H1 (cell line): ENCODE measurements around the gene NDUFB8. TPM values are rescaled to one million over a fixed set of nuclear protein-coding genes. Genes with fewer than 3 reads are reported as not detected.

Experiments
- CTCF ChIA-PET: fragments of 300-600 bp; sonication (Branson Sonifier 250); formaldehyde crosslinking; loops from one replicate; lab custom pipeline; 2021; ENCODE audit not compliant: partially characterized antibody; lab: Charles Lee
- POLR2A ChIA-PET: fragments of 300-600 bp; sonication (Branson Sonifier 250); formaldehyde crosslinking; loops from one replicate; lab custom pipeline; 2021; ENCODE audit warnings: inconsistent platforms; ENCODE audit not compliant: partially characterized antibody; lab: Charles Lee
- DNase-seq, 2 experiments: peaks; one replicate each; pipeline versions ENCODE4 v3.0.0 to v3.0.0-alpha.2; 2010 to 2022; ENCODE audit warnings: low spot score in 2 of 2, low read depth in 1 of 2, mixed read lengths in 1 of 2
- FAIRE-seq: peaks from 2 replicates; lab custom pipeline; 2011; peaks lifted over from hg19 to GRCh38; lab: Jason Lieb, UNC
- H2AFZ ChIP-seq: 2 replicates; pipeline ENCODE4 v1.8.1; 2012; ENCODE audit warnings: low read length, inconsistent platforms
- H2AK5ac ChIP-seq: 2 replicates; pipeline ENCODE4 v1.6.1; 2013; ENCODE audit warnings: low read depth, low read length
- H2BK120ac ChIP-seq: replicated peaks from 2 replicates; pipeline ENCODE3; 2013; ENCODE audit warnings: low read depth, low read length, inconsistent platforms
- H2BK12ac ChIP-seq: 2 replicates; pipeline ENCODE4 v1.6.1; 2013; ENCODE audit warnings: low read depth, low read length
- H2BK15ac ChIP-seq: 2 replicates; pipeline ENCODE4 v1.6.1; 2013; ENCODE audit warnings: low read length
- H2BK20ac ChIP-seq: 2 replicates; pipeline ENCODE4 v1.6.1; 2013; ENCODE audit warnings: low read length
- H2BK5ac ChIP-seq: 2 replicates; pipeline ENCODE4 v1.6.1; 2013; ENCODE audit warnings: low read depth, low read length
- H3K14ac ChIP-seq: 2 replicates; pipeline ENCODE4 v1.6.1; 2013; ENCODE audit warnings: inconsistent platforms; ENCODE audit not compliant: insufficient read length
- H3K18ac ChIP-seq: 2 replicates; pipeline ENCODE4 v1.6.1; 2013; ENCODE audit warnings: low read length; ENCODE audit errors: extremely low read depth
- H3K23ac ChIP-seq: 2 replicates; pipeline ENCODE4 v1.6.1; 2013; ENCODE audit warnings: inconsistent platforms; ENCODE audit not compliant: insufficient read length
- H3K23me2 ChIP-seq: 2 replicates; pipeline ENCODE4 v1.6.1; 2013; ENCODE audit warnings: low read depth, low read length
- H3K27ac ChIP-seq: 2 replicates; pipeline ENCODE4 v1.6.1; 2011; ENCODE audit warnings: low read depth, low read length, inconsistent platforms
- H3K27me3 ChIP-seq, 4 experiments: replicated peaks in 1 of 4; 1 replicate in 1 of 4; 2 replicates in 3 of 4; pipeline versions ENCODE4 v1.6.1 to v1.8.1; 2011 to 2013; ENCODE audit warnings: low read length in 3 of 4, mild to moderate bottlenecking in 3 of 4, inconsistent platforms in 2 of 4, mixed read lengths in 2 of 4, moderate library complexity in 1 of 4; ENCODE audit not compliant: control insufficient read depth in 3 of 4, insufficient read depth in 3 of 4; ENCODE audit errors: extremely low read depth in 1 of 4
- H3K36me3 ChIP-seq, 4 experiments: 2 replicates each; pipeline versions ENCODE4 v1.6.1 to v1.8.1; 2011 to 2013; ENCODE audit warnings: mild to moderate bottlenecking in 4 of 4, low read length in 3 of 4, moderate library complexity in 2 of 4, control low read depth in 1 of 4, inconsistent platforms in 1 of 4; ENCODE audit not compliant: insufficient read depth in 4 of 4, control insufficient read depth in 2 of 4
- H3K4ac ChIP-seq: replicated peaks from 2 replicates; pipeline ENCODE3; 2013; ENCODE audit warnings: low read length, low read depth, mixed read lengths, inconsistent platforms; ENCODE audit not compliant: insufficient read length
- H3K4me1 ChIP-seq, 4 experiments: replicated peaks in 1 of 4; 1 replicate in 1 of 4; 2 replicates in 3 of 4; pipeline versions ENCODE4 v1.6.1 to v1.8.1; 2011 to 2013; ENCODE audit warnings: low read length in 3 of 4, inconsistent platforms in 2 of 4, mixed read lengths in 1 of 4; ENCODE audit not compliant: insufficient read depth in 4 of 4, control insufficient read depth in 3 of 4
- H3K4me2 ChIP-seq, 2 experiments: 2 replicates each; pipeline versions ENCODE4 v1.6.1 to v1.8.1; 2011 to 2013; ENCODE audit warnings: low read depth in 2 of 2, low read length in 2 of 2, control low read depth in 1 of 2, inconsistent platforms in 1 of 2, mild to moderate bottlenecking in 1 of 2; ENCODE audit not compliant: insufficient read depth in 1 of 2
- H3K4me3 ChIP-seq, 4 experiments: fragments of 200-600, 300-600 bp in 1 of 4; sonication (generic), shearing (Covaris generic), sonication (Bioruptor Twin) in 1 of 4; 2 replicates each; pipeline versions ENCODE4 v1.5.1 to v1.8.1; 2011 to 2016; ENCODE audit warnings: low read length in 4 of 4, low read depth in 3 of 4, control low read depth in 2 of 4, inconsistent platforms in 2 of 4, mild to moderate bottlenecking in 2 of 4, mixed read lengths in 1 of 4, moderate library complexity in 1 of 4; ENCODE audit not compliant: insufficient read depth in 2 of 4; ENCODE audit errors: extremely low read depth in 1 of 4
- H3K56ac ChIP-seq: replicated peaks from 2 replicates; pipeline ENCODE3; 2013; ENCODE audit warnings: low read depth, mild to moderate bottlenecking, mixed read lengths, low read length, inconsistent platforms; ENCODE audit not compliant: insufficient read length
- H3K79me1 ChIP-seq: 2 replicates; pipeline ENCODE4 v1.6.1; 2013; ENCODE audit warnings: low read depth, low read length, control low read depth
- H3K79me2 ChIP-seq, 2 experiments: 2 replicates each; pipeline versions ENCODE4 v1.6.1 to v1.8.1; 2012 to 2013; ENCODE audit warnings: low read length in 2 of 2, mild to moderate bottlenecking in 2 of 2, inconsistent platforms in 1 of 2; ENCODE audit not compliant: insufficient read depth in 2 of 2, control insufficient read depth in 1 of 2
- H3K9ac ChIP-seq, 4 experiments: replicated peaks in 1 of 4; 1 replicate in 1 of 4; 2 replicates in 3 of 4; pipeline versions ENCODE4 v1.6.1 to v1.8.1; 2011 to 2013; ENCODE audit warnings: low read depth in 3 of 4, low read length in 3 of 4, control low read depth in 2 of 4, mild to moderate bottlenecking in 2 of 4, moderate library complexity in 2 of 4, inconsistent platforms in 1 of 4; ENCODE audit errors: extremely low read depth in 1 of 4
- H3K9me3 ChIP-seq, 2 experiments: 2 replicates each; pipeline versions ENCODE4 v1.6.1 to v1.8.1; 2012 to 2013; ENCODE audit warnings: mild to moderate bottlenecking in 2 of 2, moderate library complexity in 2 of 2, control low read depth in 1 of 2, inconsistent platforms in 1 of 2, low read depth in 1 of 2, low read length in 1 of 2, mixed read lengths in 1 of 2; ENCODE audit not compliant: insufficient read depth in 2 of 2
- H4K20me1 ChIP-seq, 2 experiments: replicated peaks in 1 of 2; 2 replicates each; pipeline versions ENCODE3 to v1.8.1; 2011 to 2013; ENCODE audit warnings: inconsistent platforms in 2 of 2, low read length in 2 of 2, mild to moderate bottlenecking in 1 of 2; ENCODE audit not compliant: insufficient read depth in 2 of 2, control insufficient read depth in 1 of 2
- H4K5ac ChIP-seq: 2 replicates; pipeline ENCODE4 v1.6.1; 2013; ENCODE audit warnings: low read length, low read depth, mixed read lengths, inconsistent platforms; ENCODE audit not compliant: insufficient read length
- H4K8ac ChIP-seq: 2 replicates; pipeline ENCODE4 v1.8.0; 2013; ENCODE audit warnings: mild to moderate bottlenecking, moderate library complexity, low read length, inconsistent platforms; ENCODE audit not compliant: insufficient read depth; ENCODE audit errors: extremely low read depth
- H4K91ac ChIP-seq: replicated peaks from 2 replicates; pipeline ENCODE3; 2013; ENCODE audit warnings: low read length, mixed read lengths, inconsistent platforms; ENCODE audit not compliant: insufficient read length
- WGBS, 2 experiments: shearing (Covaris generic) in 1 of 2; methylation state at CpG; one replicate each; pipeline versions ENCODE4 v1.1.6 to v1.1.7; 2013 to 2015; ENCODE audit warnings: low lambda C conversion rate in 2 of 2, mixed read lengths in 2 of 2, inconsistent platforms in 1 of 2, low coverage in 1 of 2, missing lambda C conversion rate in 1 of 2; ENCODE audit not compliant: insufficient replicate concordance in 2 of 2, insufficient coverage in 1 of 2, insufficient read length in 1 of 2; ENCODE audit errors: extremely low coverage in 1 of 2, missing lambda C conversion rate in 1 of 2; 5-methylcytosine and 5-hydroxymethylcytosine counted together
- polyA plus RNA-seq, 7 experiments: library from polyadenylated mRNA; depleted of rRNA in 3 of 7; stranded (reverse) in 5 of 7; unstranded in 2 of 7; fragments of >200 nt in 5 of 7; fragments of 200-250 nt in 2 of 7; gene quantifications; 1 replicate in 5 of 7; 2 replicates in 1 of 7; 4 replicates in 1 of 7; pipeline versions ENCODE4 v1.2.1 to v1.2.3, GENCODE V29; 2011 to 2013; ENCODE audit warnings: missing spikeins in 2 of 7, mixed read lengths in 2 of 7
- total RNA-seq: library from RNA; stranded (reverse); fragmentation: NEBNext Ultra II Directional; extraction: Animal tissue kit (Norgen Biotek cat#: 25700); gene quantifications from 2 replicates; pipeline ENCODE4 v1.2.1, GENCODE V29; 2021
- TF ChIP-seq, protein P1 (sequence below): IDR thresholded peaks from 2 replicates; pipeline ENCODE4 v1.6.1; 2012; ENCODE audit warnings: low read length, inconsistent platforms

NDUFB8 gene
- total and polyA plus RNA-seq, 2 of the 8 experiments (the other 6 are each of a cell fraction or from before 2014, with no cell fraction given), result 175 to 455 TPM

DNA sequence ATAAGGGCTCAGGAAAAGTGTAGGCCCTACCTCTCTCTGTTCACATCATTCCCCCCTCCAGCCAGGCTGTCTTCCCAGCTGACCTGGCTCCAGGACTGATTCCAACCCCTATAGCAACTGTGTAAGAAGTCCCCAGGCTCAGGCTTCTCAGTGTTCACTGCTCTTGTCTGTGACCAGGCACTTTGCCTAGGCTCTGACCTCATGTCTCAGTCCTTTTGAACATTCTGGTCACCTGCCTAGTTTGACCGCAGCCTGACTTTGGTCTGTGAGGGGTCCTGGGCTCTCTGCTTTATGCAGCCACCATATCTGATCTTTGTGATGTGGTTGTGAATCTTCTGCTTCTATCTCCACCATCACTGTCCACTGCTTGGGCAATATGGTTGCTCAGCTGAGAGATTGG, 30.6 kb upstream of the NDUFB8 start:
- DNase-seq, result no peak
- H3K4me2 ChIP-seq, result no peak overlapping the region
- POLR2A ChIA-PET, result interaction anchor here (0.7 to 5.2 kb wide), 10 partner anchors 10 to 319 kb away, joined by 3 to 41 read pairs (median 8); partner anchors contain the start of gene HIF1AN
- H3K23ac ChIP-seq, result no peak overlapping the region
- no peak overlapping the region for H2BK12ac ChIP-seq
- H4K5ac ChIP-seq, result no peak overlapping the region
- H3K14ac ChIP-seq, result no peak overlapping the region
- peaks cover 0 to 4% (median 0%) of the 10 kb centered on the region in 4 experiments; a peak in 2 of 7 replicates for H3K4me1 ChIP-seq
- H4K91ac ChIP-seq, result no peak overlapping the region
- H3K23me2 ChIP-seq, result no peaks in the 10 kb centered on the region
- H2AK5ac ChIP-seq, result no peak overlapping the region
- no peaks in the 10 kb centered on the region for H4K20me1 ChIP-seq
- no peak overlapping the region for H3K18ac ChIP-seq
- no peaks in the 10 kb centered on the region for H3K79me2 ChIP-seq
- no peak overlapping the region for H2AFZ ChIP-seq
- CTCF ChIA-PET, result interaction anchor here (0.6 to 6.1 kb wide), 14 partner anchors 9 to 610 kb away, joined by 3 to 81 read pairs (median 14); no protein-coding TSS in a partner anchor
- no peak overlapping the region for H2BK15ac ChIP-seq
- no peak for FAIRE-seq
- peaks cover 0 to 13% (median 5%) of the 10 kb centered on the region in 4 experiments; a peak in 4 of 7 replicates for H3K27me3 ChIP-seq
- no peak overlapping the region for H3K27ac ChIP-seq
- H3K4ac ChIP-seq, result no peak overlapping the region
- peaks cover 0 to 3% of the 10 kb centered on the region in 2 experiments; a peak in 1 of 4 replicates for H3K9me3 ChIP-seq
- no peak overlapping the region for H2BK20ac ChIP-seq
- H4K8ac ChIP-seq, result no peak overlapping the region
- H2BK120ac ChIP-seq, result no peak overlapping the region
- H2BK5ac ChIP-seq, result no peak overlapping the region
- WGBS, 2 experiments, result 88% methylated on average over 1 of the region's 1 CpG; no CpG with 5 or more reads in 1 of the 2 experiments
- TF ChIP-seq, protein P1, sequence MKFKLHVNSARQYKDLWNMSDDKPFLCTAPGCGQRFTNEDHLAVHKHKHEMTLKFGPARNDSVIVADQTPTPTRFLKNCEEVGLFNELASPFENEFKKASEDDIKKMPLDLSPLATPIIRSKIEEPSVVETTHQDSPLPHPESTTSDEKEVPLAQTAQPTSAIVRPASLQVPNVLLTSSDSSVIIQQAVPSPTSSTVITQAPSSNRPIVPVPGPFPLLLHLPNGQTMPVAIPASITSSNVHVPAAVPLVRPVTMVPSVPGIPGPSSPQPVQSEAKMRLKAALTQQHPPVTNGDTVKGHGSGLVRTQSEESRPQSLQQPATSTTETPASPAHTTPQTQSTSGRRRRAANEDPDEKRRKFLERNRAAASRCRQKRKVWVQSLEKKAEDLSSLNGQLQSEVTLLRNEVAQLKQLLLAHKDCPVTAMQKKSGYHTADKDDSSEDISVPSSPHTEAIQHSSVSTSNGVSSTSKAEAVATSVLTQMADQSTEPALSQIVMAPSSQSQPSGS, result no peak
- H3K56ac ChIP-seq, result no peak overlapping the region
- no peaks in the 10 kb centered on the region for H3K79me1 ChIP-seq
- H3K4me3 ChIP-seq, result no peak overlapping the region
- H3K9ac ChIP-seq, result no peak overlapping the region
- peaks cover 0 to 12% (median 3%) of the 10 kb centered on the region in 4 experiments; a peak in 3 of 8 replicates for H3K36me3 ChIP-seq
